ENCODE results near the gene TBC1D23.

- TF ChIP-seq CTCF (IDR thresholded peaks at IDR 0.05) (no peak), POLR2AphosphoS5 (IDR thresholded peaks at IDR 0.05) (no peak), POLR2A (IDR thresholded peaks at IDR 0.05) (no peak), EP300 (IDR thresholded peaks at IDR 0.05; ENCODE audit: low read depth) (no peak)
Measured at GRCh38 chr3:100333970-100334487, 73.2 kb downstream of the TBC1D23 start.

All from transverse colon (tissue), 4 donors.